Trophoblast cell (in vitro differentiated cells and primary cell): ENCODE measurements around the gene TRIM5.

ENCODE experiments used
- DNase-seq, 2 donors: peaks; one replicate each; pipeline ENCODE4 v3.0.0-alpha.2; 2016
- H2AFZ ChIP-seq: 2 replicates; pipeline ENCODE4 v1.6.1; 2013; ENCODE audit warnings: low read length, moderate library complexity, mild to moderate bottlenecking; ENCODE audit not compliant: insufficient read depth, poor library complexity
- H2AK5ac ChIP-seq: 2 replicates; pipeline ENCODE4 v1.6.1; 2013; ENCODE audit warnings: mild to moderate bottlenecking, low read length
- H2BK120ac ChIP-seq: 2 replicates; pipeline ENCODE4 v1.6.1; 2013; ENCODE audit warnings: low read length, mild to moderate bottlenecking, moderate library complexity; ENCODE audit not compliant: insufficient read depth, poor library complexity
- H2BK12ac ChIP-seq: 2 replicates; pipeline ENCODE4 v1.6.1; 2013; ENCODE audit warnings: mild to moderate bottlenecking, low read length, moderate library complexity
- H2BK5ac ChIP-seq: 2 replicates; pipeline ENCODE4 v1.6.1; 2013; ENCODE audit warnings: low read length, low read depth, moderate library complexity, mild to moderate bottlenecking; ENCODE audit not compliant: poor library complexity
- H3K14ac ChIP-seq: 2 replicates; pipeline ENCODE4 v1.6.1; 2013; ENCODE audit warnings: mild to moderate bottlenecking, low read length
- H3K18ac ChIP-seq: 2 replicates; pipeline ENCODE4 v1.6.1; 2013; ENCODE audit warnings: mild to moderate bottlenecking, low read length
- H3K23ac ChIP-seq: 2 replicates; pipeline ENCODE4 v1.6.1; 2013; ENCODE audit warnings: low read length
- H3K27ac ChIP-seq: 2 replicates; pipeline ENCODE4 v1.5.1; 2013; ENCODE audit warnings: low read depth, mild to moderate bottlenecking, inconsistent platforms, low read length, moderate library complexity
- H3K27me3 ChIP-seq: 2 replicates; pipeline ENCODE4 v1.6.1; 2013; ENCODE audit warnings: inconsistent platforms, mild to moderate bottlenecking, low read length, moderate library complexity; ENCODE audit not compliant: insufficient read depth
- H3K36me3 ChIP-seq, 2 experiments: 1 replicate in 1 of 2; 2 replicates in 1 of 2; pipeline ENCODE4 v1.6.1; 2013; ENCODE audit warnings: low read length in 2 of 2, mild to moderate bottlenecking in 2 of 2, moderate library complexity in 1 of 2; ENCODE audit not compliant: insufficient read depth in 2 of 2, control insufficient read depth in 1 of 2
- H3K4ac ChIP-seq: 2 replicates; pipeline ENCODE4 v1.6.1; 2013; ENCODE audit warnings: low read depth, mild to moderate bottlenecking, low read length, moderate library complexity
- H3K4me1 ChIP-seq, 2 experiments: 1 replicate in 1 of 2; 2 replicates in 1 of 2; pipeline ENCODE4 v1.6.1; 2013; ENCODE audit warnings: low read length in 2 of 2, mild to moderate bottlenecking in 2 of 2, moderate library complexity in 1 of 2; ENCODE audit not compliant: insufficient read depth in 2 of 2, control insufficient read depth in 1 of 2
- H3K4me2 ChIP-seq: 2 replicates; pipeline ENCODE4 v1.6.1; 2013; ENCODE audit warnings: inconsistent platforms, mild to moderate bottlenecking, low read length, moderate library complexity
- H3K4me3 ChIP-seq: 2 replicates; pipeline ENCODE4 v1.5.1; 2013; ENCODE audit warnings: mild to moderate bottlenecking, low read depth, low read length, inconsistent platforms
- H3K79me1 ChIP-seq: one replicate; pipeline ENCODE4 v1.6.1; 2013; ENCODE audit warnings: low read length
- H3K79me2 ChIP-seq: 2 replicates; pipeline ENCODE4 v1.6.1; 2013; ENCODE audit warnings: low read length, mild to moderate bottlenecking; ENCODE audit not compliant: control insufficient read depth, insufficient read depth, poor library complexity
- H3K9ac ChIP-seq: 2 replicates; pipeline ENCODE4 v1.6.1; 2013; ENCODE audit warnings: mild to moderate bottlenecking, low read length
- H3K9me3 ChIP-seq: 2 replicates; pipeline ENCODE4 v1.6.1; 2013; ENCODE audit warnings: low read depth, mild to moderate bottlenecking, control low read depth, inconsistent platforms, low read length; ENCODE audit not compliant: insufficient read depth
- H4K12ac ChIP-seq: 2 replicates; pipeline ENCODE4 v1.6.1; 2013; ENCODE audit warnings: low read depth, mild to moderate bottlenecking, low read length, moderate library complexity
- H4K8ac ChIP-seq: 2 replicates; pipeline ENCODE4 v1.6.1; 2013; ENCODE audit warnings: low read depth, mild to moderate bottlenecking, low read length, moderate library complexity
- H4K91ac ChIP-seq: one replicate; pipeline ENCODE4 v1.6.1; 2013; ENCODE audit warnings: low read depth, mild to moderate bottlenecking, low read length, moderate library complexity
- WGBS: extraction: QIAGEN DNeasy Blood & Tissue Kit; methylation state at CpG from one replicate; pipeline ENCODE4 v1.1.7; 2013; ENCODE audit warnings: missing lambda C conversion rate; ENCODE audit not compliant: insufficient read length, insufficient coverage; ENCODE audit errors: extremely low coverage; 5-methylcytosine and 5-hydroxymethylcytosine counted together

TRIM5 gene

DNA sequence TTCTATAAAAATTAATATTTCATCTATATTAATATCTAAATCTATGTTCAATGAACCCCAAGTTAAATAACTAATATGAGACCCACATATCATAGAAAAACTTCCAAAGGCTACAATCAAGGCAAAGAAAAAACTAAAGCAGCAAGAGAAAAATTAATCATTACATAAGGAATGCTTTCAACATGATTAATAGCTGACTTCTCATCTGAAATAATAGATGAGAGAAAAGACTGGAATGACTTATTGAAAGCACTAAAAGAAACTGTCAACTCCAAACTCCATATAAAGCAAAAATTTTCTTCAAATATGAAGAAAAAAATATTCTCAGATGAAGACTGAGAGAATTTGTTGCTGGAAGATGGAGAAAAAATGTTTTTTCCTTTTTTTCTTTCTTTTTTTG, 13.0 kb downstream of the TRIM5 start:
- Histone ChIP-seq H3K9me3 (no peaks in the 10 kb centered on the region), H3K79me1 (no peaks in the 10 kb centered on the region), H2BK12ac (no peak overlapping the region), H2BK5ac (no peak overlapping the region), H3K18ac (no peak overlapping the region), H3K23ac (no peak overlapping the region), H3K14ac (no peak overlapping the region), H3K27ac (no peak overlapping the region), H4K12ac (no peak overlapping the region), H4K8ac (no peak overlapping the region), H3K4ac (no peak overlapping the region), H2BK120ac (no peak overlapping the region), H2AFZ (no peak overlapping the region), H3K4me1 (no peaks in the 10 kb centered on the region), H3K79me2 (no peaks in the 10 kb centered on the region), H4K91ac (no peak overlapping the region), H3K4me3 (no peak overlapping the region), H3K36me3 (peaks cover 10 to 15% of the 10 kb centered on the region in 2 experiments), H3K27me3 (no peaks in the 10 kb centered on the region), H3K9ac (no peak overlapping the region), H2AK5ac (no peak overlapping the region), H3K4me2 (no peak overlapping the region)
- DNase-seq, result no peak

DNA sequence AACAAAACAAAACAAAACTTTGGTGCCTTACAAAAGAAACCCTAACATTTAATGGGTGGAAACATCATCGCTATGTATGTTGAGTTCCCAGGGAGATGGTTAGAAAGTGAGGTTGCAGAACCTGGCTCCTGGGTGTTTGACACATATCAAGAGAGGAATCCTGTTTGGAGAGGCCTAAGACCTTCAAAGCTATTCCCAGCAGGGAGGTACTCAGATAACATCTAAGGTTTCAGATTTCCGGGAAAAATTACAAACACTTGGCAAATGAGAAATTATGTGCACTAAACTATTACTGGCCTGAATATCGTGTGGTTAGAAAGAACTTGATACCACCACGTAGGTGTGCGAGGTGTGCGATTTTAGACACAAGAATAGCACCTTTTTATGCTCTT, 18.5 kb downstream of the TRIM5 start:
- no peak overlapping the region for H3K4me2 ChIP-seq
- no peak overlapping the region for H3K18ac ChIP-seq
- no peaks in the 10 kb centered on the region for H3K27me3 ChIP-seq
- no peak overlapping the region for H4K91ac ChIP-seq
- H2AK5ac ChIP-seq, result no peak overlapping the region
- no peaks in the 10 kb centered on the region for H3K9me3 ChIP-seq
- peaks cover 16 to 21% of the 10 kb centered on the region in 2 experiments for H3K36me3 ChIP-seq
- no peak overlapping the region for H3K27ac ChIP-seq
- no peak overlapping the region for H2BK5ac ChIP-seq
- no peak overlapping the region for H3K9ac ChIP-seq
- no peak overlapping the region for H3K4me3 ChIP-seq
- H3K23ac ChIP-seq, result no peak overlapping the region
- no peaks in the 10 kb centered on the region for H3K79me2 ChIP-seq
- no peak overlapping the region for H3K4ac ChIP-seq
- no peak overlapping the region for H4K12ac ChIP-seq
- H2AFZ ChIP-seq, result no peak overlapping the region
- H2BK12ac ChIP-seq, result no peak overlapping the region
- no peaks in the 10 kb centered on the region for H3K79me1 ChIP-seq
- no peaks in the 10 kb centered on the region for H3K4me1 ChIP-seq
- no peak overlapping the region for H2BK120ac ChIP-seq
- WGBS, result no CpG with 5 or more reads among the region's 6 CpGs
- H4K8ac ChIP-seq, result no peak overlapping the region
- no peak overlapping the region for H3K14ac ChIP-seq
- DNase-seq, result peak; percentile 64 to 94

DNA sequence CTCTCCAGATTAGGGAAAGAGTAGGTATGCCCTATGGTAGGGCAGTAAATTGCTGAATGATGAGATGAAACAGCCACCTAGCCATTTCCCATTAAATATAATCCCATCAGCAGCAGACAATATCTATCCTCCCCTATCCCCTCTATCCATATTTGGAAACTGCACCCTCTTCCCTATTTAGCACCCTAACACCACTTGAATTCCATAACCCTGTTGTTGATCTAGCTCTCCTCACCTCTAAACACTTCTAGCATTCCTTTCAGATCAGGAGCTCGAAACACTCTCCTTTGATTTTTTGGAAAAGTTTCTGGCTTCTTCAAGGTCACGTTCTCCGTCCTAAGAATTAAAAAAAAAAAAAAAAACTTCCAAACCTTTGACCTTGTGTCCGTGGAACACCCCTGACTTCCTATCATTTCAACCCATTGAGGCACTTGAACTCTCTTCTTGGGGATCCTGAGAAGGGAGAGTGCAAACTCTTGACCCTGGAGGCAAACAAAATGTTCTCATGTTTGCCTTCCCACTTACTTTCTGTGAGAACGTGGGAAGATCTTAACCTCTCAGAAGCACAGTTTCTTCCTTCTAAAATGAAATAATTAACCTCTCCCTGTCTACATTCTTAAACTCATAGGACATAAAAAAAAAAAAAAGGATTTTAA, 19.0 kb downstream of the TRIM5 start:
- no CpG with 5 or more reads among the region's 5 CpGs for WGBS
- Histone ChIP-seq H3K79me2 (no peaks in the 10 kb centered on the region), H3K27ac (no peak overlapping the region), H4K8ac (no peak overlapping the region), H3K36me3 (peaks cover 15 to 19% of the 10 kb centered on the region in 2 experiments), H3K4ac (no peak overlapping the region), H4K12ac (no peak overlapping the region), H4K91ac (no peak overlapping the region), H3K27me3 (no peaks in the 10 kb centered on the region), H3K4me2 (no peak overlapping the region), H3K4me1 (no peaks in the 10 kb centered on the region), H3K9me3 (no peaks in the 10 kb centered on the region), H3K79me1 (no peaks in the 10 kb centered on the region), H3K23ac (no peak overlapping the region), H2AFZ (no peak overlapping the region), H2BK12ac (no peak overlapping the region), H3K4me3 (no peak overlapping the region), H3K14ac (no peak overlapping the region), H3K9ac (no peak overlapping the region), H2BK120ac (no peak overlapping the region), H2BK5ac (no peak overlapping the region), H2AK5ac (no peak overlapping the region), H3K18ac (no peak overlapping the region)
- no peak for DNase-seq

DNA sequence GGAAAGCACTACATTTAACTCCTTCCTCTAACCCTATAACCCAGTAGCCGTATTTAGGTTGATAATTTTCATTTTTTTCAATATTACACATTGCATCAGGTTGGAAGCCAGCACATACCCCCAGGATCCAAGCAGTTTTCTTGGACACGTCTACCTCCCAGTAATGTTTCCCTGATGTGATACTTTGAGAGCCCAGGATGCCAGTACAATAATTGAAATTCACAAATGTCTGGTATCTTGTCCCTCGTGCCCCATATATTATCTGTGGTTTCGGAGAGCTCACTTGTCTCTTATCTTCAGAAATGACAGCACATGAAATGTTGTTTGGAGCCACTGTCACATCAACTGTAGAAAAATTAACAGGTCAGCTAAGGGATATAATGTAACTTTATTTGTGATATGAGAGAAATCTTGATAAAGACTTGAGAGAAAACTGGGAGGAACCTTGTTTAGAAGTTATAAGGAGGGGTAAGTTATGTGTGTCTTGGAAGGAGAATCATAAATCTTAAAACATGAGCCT, 19.8 kb downstream of the TRIM5 start:
- no peaks in the 10 kb centered on the region for H3K79me2 ChIP-seq
- no peak overlapping the region for H2AK5ac ChIP-seq
- no peak overlapping the region for H3K23ac ChIP-seq
- H3K36me3 ChIP-seq, result peaks cover 11 to 18% of the 10 kb centered on the region in 2 experiments
- H2BK120ac ChIP-seq, result no peak overlapping the region
- H4K91ac ChIP-seq, result no peak overlapping the region
- no peak overlapping the region for H4K12ac ChIP-seq
- no peak overlapping the region for H3K4me2 ChIP-seq
- no peaks in the 10 kb centered on the region for H3K27me3 ChIP-seq
- H3K14ac ChIP-seq, result no peak overlapping the region
- H3K18ac ChIP-seq, result no peak overlapping the region
- no peak overlapping the region for H2BK12ac ChIP-seq
- H3K27ac ChIP-seq, result no peak overlapping the region
- peak; percentile 52 to 76 for DNase-seq
- no peaks in the 10 kb centered on the region for H3K9me3 ChIP-seq
- no peak overlapping the region for H3K4ac ChIP-seq
- H3K4me1 ChIP-seq, result no peaks in the 10 kb centered on the region
- H3K9ac ChIP-seq, result no peak overlapping the region
- no peak overlapping the region for H4K8ac ChIP-seq
- no peak overlapping the region for H2AFZ ChIP-seq
- WGBS, result no CpG with 5 or more reads among the region's 4 CpGs
- no peak overlapping the region for H3K4me3 ChIP-seq
- H2BK5ac ChIP-seq, result no peak overlapping the region
- H3K79me1 ChIP-seq, result no peaks in the 10 kb centered on the region
